HuH-7 (cell line): Measurements from ENCODE around the gene TRPC4AP.

Source experiments
- DNase-seq: peaks from one replicate; pipeline ENCODE4 v3.0.0; 2011; ENCODE audit warnings: low spot score

TRPC4AP gene

DNA sequence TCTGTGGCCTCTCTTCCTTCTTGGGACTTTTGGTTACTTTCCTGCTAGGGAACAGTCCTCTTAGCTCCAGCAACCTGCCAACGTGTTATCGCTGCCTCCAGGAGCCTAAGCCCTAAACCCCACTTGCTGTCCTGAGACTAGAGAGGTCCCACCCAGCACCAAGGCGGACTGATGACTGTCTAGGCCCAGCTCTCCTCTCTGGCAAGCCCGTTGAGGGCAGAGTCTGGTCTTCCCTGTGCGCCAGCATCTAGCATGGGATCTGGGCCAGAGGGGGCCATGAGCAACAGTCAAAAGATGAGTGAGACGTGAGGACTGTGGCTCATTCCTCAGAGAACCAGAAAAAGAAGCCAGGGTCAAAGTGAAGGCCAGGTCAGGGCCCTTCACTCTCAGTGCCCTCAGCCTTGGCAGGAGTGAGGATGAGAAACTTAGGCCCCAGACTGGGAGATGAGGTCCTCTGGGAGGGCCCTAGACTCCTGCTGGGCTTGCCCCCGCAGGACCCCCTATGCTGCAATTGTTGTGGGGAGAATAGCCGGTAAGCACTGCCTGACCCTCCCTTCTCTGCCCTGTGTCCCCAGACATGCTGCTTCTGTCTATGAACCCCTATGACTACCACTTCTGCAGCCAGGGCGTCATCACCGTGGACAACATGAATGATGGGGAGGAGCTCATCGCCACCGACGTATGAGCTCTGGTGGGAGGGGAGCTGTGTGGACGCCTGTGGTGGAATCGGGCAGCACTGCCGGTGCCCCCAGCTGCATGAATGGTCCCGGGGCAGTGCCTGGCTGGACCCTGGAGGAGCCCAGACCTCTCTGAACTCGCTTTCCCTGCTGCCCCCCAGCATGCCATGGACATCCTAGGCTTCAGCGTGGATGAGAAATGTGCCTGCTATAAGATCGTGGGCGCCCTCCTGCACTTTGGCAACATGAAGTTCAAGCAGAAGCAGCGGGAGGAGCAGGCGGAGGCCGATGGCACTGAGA is 106.0 kb downstream of the TRPC4AP start:
- no peak for DNase-seq

DNA sequence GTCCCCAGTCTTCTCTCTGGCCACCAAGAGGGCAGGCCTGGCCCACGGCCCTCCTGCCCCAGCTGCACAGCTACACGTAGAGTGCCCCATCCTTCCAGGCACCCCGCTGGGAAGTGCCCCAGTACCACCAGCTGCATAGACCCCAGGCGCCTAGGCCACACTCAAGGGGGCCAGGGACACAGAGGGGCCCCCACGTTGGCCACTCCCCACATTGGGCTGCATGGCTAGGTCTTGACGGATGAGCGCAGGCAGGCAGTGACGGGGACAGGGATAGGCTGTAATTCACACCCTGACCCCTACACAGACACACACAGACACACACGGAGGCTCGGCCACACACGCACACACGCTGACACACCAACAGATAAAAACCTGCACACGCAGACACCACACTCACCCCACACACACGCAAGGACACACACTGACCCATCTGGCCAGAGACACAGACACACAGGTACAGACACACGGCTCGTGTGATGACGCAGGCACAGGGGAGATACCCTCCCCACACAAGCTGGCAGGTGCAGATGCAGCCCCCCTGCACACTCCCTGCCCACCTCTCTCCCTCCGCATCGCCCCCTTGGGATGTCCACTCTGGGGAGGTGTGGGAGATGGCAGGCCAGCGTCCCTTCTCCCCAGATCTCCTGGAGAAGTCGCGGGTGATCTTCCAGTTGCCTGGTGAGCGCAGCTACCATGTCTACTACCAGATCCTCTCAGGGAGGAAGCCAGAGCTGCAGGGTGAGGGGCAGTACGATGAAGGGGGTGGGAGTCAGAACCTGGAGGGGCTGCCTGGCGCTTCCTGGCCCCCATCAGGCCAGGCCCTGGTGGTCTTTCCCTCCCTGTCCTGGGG is 106.9 kb downstream of the TRPC4AP start:
- DNase-seq, result no peak

DNA sequence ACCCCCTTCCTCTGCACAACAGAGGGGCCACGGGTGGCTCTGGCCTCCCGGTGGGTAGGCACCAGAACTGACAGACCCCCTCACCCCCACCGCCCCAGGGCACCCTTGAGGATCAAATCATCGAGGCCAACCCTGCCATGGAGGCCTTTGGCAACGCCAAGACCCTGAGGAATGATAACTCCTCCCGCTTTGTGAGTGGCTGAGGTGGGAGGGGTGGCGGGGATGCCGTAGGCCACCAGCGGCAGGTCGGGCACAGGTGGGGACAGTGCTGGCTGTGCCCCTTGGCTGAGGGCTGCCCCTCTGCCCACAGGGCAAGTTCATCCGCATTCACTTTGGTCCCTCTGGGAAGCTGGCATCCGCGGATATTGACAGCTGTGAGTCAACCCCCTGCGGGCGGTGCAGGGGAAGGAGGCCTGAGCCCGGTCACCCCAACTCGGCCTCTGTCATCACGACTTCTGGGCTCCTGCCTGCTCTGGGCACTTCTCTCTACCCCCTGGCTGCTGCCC is 107.8 kb downstream of the TRPC4AP start:
- DNase-seq, result no peak

DNA sequence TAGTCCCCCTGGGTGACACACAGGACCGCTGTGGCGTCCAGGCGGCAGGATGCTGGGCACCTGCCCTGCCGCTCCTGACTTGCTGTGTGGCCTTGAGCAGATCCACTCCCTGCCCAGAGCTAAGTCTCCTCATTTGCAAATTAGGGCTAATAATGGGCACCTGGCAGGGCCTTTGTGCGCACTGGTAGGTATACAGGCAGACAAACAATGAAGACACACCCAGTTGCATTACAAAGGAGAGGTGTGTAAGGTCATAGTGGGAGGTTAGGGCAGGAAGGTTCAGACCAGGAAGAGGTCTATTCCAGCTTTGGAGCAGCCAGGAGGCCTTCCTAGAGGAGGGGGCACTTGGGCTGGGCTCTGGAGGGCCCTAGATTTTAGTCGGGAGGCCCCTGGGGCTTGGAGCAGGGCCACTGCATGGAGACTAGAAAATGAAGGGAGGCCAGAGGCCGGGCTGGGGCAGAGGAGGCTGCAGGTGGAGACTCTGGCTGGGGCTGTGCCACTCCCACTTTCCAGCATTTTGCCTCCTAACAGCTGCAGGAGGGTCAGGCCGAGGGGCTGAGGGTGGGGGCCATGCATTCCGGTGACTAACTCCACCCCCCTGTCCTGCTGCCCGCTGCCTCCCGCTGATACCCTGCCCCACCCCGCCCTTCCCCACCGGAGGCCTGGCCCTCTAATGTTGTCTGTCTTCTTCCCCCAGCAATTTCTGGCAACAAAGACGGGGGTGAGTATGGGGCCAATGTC is 108.4 kb downstream of the TRPC4AP start:
- no peak for DNase-seq

DNA sequence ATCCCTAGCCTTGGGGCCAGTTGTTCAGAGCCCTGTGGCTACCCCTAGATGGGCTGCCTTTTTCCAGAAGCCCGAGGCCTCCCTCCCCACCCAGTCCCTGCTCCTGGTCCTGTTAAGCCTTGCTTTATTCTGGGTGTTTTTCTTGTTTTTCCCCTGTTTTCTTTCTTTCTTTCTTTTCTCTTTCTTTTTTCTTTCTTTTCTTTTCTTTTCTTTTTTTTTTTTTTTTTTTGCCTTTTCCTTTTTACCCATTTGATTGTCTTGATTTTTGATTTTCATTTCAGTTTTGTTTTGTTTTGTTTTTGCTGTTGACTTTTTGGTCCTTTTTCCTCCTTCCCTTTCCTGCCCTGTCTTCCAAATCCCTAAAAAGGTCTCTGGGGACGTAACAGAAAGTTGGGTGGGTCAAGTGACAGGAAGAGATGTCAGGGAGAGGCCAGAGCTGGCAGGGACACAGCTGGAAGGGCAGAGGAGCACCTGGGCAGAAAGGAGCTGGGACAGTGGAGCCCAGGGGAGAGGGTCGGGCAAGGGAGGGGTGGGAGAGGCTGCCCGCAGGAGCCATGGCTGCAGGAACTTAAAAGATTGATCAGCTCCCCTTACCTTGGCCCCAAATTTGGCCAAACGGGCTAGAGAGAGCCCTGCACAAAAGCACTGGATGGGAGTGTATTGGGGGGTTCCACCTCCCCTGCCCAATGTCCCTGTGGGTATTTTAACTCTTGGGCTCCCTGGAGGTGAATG is 109.4 kb downstream of the TRPC4AP start:
- no peak for DNase-seq

DNA sequence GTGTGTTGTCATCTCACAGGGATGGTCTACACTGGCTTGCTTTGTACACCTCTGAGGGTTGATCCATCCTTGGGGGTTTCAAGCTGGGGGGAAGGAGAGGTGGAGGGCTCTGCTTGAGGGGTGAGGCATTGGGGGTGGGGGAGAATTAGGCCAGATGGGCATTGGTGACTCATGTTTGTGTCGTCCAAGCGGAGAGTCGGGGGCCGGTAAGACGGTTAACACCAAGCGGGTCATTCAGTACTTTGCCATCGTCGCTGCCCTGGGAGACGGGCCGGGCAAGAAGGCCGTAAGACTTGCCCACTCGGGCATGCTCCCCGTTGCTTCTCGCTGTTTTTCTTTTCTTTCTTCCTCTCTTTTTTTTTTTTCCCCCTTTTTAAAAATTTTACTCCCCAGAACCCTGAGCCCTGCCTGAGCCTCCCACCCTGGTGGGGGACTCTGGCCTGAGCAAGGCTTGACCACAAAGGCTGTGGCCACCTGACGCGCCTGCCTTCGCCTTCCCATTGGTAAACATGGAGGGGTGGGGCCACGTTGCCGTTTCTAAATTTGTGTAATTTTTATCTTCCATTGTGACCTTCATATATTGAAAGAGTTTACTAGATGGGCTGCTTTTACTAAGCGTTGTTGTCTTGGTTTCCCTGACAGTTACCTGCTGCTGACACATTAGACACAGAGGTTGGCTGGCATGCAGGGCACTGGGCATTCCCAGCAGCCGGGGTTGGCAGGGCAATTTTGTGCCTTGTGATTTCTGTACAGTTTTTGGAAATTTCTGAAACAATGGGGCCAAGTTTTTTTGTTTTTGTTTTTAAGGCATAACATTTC is 110.1 kb downstream of the TRPC4AP start:
- DNase-seq, result no peak

DNA sequence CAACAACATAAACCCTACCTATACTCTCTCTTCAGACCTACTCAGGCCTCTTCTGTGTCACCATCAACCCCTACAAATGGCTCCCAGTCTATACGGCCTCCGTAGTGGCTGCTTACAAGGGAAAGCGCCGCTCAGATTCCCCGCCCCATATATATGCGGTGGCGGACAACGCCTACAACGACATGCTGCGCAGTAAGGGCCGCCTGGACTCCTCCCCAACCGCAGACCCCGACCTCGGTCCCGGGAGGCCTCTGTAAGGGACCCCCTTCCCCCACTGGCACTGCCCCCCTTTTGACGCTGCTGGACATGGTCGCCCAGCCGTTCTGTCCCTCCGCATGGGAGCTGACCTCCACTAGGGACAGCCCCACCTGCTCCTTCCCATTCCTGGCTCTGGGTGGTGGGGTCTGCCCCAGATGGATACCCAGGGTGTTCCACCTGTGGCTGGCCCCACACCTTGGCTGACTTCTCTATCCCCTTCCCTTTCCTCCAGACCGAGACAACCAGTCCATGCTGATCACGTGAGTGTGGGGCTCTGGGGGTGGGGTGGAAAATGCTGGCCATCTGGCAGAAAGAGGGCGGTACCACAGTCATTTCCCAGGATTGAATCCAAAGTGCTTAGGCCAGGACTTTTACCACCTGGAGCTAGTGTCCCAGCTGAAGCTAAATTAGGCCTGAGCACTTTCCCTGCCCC is 111.9 kb downstream of the TRPC4AP start:
- DNase-seq, result no peak

DNA sequence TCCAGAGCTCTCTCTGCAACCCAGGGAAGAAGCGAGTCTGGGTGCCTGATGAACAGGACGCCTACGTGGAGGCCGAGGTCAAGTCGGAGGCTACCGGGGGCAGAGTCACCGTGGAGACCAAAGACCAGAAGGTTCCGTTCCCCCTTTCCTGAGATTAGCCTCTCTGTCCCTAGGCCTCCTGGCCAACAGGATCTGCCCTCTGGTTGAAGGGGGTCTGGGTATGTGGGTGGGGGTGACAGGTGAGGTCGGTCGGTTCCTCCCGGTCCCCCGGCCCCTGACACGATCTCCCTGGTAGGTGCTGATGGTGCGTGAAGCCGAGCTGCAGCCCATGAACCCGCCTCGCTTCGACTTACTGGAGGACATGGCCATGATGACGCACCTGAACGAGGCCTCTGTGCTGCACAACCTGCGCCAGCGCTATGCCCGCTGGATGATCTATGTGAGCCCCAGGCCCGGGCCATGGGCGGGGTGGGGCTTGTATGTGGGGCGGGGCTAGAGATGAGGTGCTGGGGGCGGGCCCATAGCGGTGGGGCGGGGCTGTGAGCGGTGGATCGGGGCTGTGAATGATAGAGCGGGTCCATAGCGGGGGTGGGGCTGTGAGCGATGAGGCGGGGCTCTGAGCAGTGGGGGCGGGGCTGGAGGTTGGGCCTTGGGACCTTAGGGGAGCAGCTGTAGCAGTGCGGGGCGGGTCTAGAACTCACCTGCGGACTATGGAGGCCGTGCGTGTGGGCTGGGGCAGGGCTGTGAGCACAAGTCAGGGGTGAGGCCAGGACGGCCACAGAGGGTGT is 113.0 kb downstream of the TRPC4AP start:
- DNase-seq, result no peak

DNA sequence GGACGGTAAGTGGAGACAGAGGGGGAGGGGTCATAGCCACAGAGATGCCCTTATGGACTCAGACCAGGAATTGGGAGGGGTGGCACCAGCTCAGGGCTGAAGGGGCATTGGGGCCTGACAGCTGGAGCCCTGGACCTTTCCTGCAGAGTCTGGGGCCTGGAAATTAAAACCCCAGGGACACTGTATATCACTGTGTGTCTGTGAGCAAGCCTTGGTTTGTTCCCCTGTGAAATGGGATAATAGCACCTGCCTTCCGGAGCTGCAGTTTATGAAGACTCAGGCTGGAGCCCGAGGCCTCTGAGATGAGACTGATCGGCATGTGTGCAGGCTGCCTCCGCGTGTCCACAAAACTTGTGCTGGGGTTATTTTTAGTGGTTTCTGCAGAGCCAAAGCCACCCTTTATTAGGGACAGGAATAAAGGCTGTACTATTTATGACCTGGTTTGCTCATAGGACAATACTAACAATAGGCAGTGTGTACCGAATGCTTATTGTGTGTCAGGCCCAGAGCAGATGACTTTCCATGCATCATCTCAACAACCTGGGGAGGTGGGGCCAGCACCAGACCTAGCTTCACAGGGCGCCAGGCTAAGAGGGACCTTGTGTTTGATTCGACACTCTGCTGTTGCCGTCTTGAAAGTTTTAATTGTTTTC is 114.4 kb downstream of the TRPC4AP start:
- no peak for DNase-seq

DNA sequence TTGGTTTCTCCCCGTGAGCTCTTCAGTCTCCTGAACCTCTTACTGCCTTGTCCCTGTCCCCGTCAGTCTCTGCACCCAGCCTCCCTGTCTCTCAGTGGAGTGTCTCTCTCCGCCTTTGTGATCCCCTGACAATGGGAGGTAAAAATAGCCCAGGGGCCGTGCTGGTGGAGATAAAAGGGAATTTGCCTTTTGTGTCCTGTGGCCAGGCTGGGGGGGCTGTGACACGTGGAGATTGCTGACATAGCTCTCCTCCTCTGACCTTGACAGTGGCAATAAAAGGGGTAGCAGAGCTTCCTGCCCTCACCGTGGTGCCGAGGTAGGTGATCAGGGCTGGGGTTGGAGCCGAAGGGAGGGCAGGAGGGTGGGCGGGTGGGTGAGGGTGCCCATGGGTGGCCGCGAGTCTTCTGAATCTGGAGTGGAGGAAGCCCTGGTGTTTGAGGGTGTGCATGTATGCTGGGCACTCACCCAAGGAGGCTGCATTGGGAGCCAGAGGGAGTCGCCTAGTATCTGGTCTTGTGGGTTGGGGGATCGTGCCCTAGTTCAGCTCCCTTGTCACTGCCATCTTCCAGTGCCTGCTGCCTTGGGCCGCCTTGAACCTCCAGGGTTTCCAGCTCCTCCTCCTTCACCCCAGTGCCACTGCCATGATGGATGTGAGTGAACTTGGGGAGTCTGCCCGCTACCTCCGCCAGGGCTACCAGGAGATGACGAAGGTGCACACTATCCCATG is 115.1 kb downstream of the TRPC4AP start:
- no peak for DNase-seq

DNA sequence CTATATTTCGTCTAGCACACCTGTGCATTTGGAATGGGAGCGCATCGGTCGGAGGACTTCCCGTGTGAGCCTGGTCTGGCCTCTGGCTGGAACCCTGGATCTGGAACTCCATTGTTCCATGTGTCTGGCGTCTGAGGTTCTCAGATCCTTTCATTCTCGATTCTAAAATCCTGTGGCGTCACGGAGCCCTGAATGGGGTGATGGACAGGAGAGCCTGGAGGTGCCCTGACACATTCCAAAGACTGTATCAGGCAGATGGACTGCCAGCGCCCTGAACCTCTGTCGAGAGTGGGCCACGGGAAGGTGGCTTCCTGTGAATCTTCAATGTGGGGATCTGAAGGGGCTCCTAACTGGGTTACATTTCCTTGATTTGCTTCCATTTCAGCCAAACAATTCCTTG is 116.3 kb downstream of the TRPC4AP start:
- no peak for DNase-seq

DNA sequence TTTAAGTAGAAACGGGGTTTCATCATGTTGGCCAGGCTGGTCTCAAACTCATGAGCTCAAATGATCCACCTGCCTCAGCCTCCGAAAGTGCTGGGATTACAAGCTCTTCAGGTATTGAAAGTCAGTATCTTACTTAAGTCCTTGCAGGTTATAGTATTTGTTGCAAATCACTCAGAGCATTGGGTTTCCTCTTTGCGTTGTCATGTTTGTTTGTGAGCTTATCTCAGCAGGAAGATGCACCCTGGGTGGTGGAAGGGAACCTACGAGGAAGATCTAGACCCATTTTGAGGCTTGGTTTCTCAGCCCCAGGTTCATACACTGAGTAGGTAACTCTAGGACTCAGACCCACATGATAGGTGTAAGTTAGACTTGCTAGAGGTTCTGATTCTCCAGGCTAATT is 118.4 kb downstream of the TRPC4AP start:
- no peak for DNase-seq

DNA sequence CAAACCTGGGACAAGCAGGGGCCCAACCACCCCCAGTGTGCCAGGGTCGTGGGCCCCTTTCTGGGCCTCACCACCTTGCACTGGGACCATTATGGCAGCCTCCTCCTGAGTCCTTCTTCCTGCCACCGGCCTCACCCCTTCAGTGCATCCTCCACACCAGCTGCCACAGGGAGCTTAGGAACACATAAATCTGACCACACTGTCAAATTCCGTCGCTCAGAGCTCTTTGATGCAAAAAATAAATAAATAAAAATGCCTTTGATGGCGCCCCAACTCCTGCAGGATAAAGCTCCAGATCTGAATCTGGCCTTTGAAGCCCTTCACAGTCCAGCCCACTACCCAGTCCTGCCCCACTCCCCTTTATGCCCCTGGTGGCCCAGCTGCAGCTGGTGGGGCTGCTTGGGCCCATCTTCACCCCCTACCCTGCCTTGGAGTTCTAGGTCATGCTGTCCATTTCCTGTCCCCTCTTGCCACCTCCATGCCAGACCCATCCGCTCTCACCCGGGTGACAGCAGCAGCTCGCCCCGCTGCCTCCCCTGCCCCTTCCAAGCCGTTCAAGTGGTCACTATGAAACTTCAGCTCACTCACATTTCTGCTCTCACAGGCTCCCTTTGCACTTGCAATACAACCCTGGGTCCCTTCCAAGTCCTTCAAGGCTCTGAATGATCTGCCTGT is 120.9 kb downstream of the TRPC4AP start:
- no peak for DNase-seq

DNA sequence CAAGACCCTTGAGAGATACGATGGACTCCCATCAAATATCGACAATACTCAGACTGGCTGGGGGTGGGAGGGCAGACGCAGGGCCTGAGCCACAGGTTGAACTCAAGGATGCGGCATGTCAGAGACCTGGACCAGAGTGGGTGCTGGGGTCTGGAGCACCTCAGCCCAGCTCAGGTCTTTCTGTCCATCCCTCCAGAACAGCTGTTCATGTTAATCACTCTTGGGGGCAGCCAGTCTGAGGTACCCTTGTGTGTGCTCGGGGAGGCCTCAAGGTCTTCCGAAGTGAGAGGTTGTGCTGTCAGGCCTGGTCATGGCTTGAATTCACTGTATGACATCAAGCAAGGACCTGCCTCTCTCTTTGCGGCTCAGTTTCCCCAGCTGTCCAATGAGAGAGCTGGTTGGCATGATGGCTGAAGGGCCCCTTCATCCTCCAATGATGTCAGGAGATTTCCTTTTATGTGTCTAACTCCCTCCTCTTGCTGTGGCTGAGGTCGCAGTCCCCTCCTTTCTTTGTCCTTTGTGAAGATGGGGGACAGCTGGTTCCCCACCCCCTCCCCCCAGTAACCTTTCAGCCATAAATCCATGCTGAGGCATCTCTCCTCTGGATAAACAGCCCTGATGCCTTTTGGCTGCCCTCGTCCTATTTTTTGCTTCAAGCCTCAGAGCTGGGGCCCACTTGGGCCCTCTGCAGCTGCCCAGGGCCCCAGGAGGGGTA is 121.6 kb downstream of the TRPC4AP start:
- DNase-seq, result no peak

DNA sequence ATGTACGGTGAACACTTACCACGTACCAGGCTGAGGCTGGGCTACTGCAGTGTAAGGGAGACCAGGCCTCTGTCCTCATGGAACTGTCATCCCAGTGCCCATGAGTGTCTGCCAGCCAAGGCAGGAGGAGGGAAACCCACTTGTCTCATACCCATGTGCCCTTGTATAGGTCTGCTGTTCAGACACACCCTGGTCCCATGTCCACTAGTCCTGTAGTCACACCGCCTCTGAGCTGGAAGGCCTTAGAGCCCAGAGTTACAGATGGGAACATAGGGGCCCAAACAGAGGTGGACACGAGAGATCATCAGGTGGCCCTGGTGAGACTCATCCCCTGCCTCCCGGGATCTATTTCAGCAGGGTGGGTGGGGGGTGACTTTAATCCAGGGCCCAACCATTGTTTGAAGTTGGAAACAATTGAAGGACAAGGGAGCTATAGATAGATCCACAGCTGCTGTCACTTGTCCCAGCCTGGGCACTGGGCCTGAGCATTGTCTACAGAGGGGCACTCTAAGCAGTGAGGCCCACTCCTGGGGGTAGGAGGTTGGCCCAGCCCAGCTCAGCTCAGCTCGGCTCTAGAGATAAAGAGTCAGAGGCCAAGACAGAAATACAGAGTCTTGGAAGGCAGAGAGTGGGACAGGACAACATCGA is 122.3 kb downstream of the TRPC4AP start:
- DNase-seq, result no peak
